K562 (cell line): Measurements from ENCODE around the gene EPHA2. TPM values are rescaled to one million over a fixed set of nuclear protein-coding genes. Genes with fewer than 3 reads are reported as not detected.

Source experiments
- BHLHE40 ChIP-seq: IDR thresholded peaks from 2 replicates; pipeline ENCODE4 v1.6.1; 2011; ENCODE audit warnings: low read length, improper control_type of control experiment
- KAT8 ChIP-seq: fragments of 450-650 bp; IDR thresholded peaks from 2 replicates; pipeline ENCODE4 v1.6.1; 2016; ENCODE audit warnings: low read depth, mild to moderate bottlenecking
- MAFF ChIP-seq: IDR thresholded peaks from 2 replicates; pipeline ENCODE4 v1.6.1; 2012; ENCODE audit warnings: low read length, improper control_type of control experiment
- RUNX1 ChIP-seq: sonication (generic); IDR thresholded peaks from 2 replicates; pipeline ENCODE4 v1.6.1; 2016; ENCODE audit warnings: antibody characterized with exemption, low read depth
- ZBTB7A ChIP-seq: IDR thresholded peaks from 2 replicates; pipeline ENCODE4 v1.6.1; 2011; ENCODE audit warnings: low read depth, mild to moderate bottlenecking, low read length, moderate library complexity, borderline replicate concordance; ENCODE audit not compliant: control insufficient read depth
- ZNF121 ChIP-seq: sonication (generic); formaldehyde crosslinking; conservative IDR thresholded peaks from 2 replicates; pipeline ENCODE4 v1.8.0; 2022; ENCODE audit warnings: missing genetic modification reagents
- ZNF41 ChIP-seq: fragments of 250-450 bp; sonication (Bioruptor Pico); conservative IDR thresholded peaks from 2 replicates; pipeline ENCODE4 v1.4.0; 2020; ENCODE audit warnings: mild to moderate bottlenecking
- polyA plus RNA-seq, 8 experiments: library from polyadenylated mRNA; depleted of rRNA in 4 of 8; stranded (reverse) in 5 of 8; unstranded in 3 of 8; fragments of >200 nt; fragmentation: Nextera tagmentation in 2 of 8; fragmentation: Illumina TruSeq in 1 of 8; extraction: Ambion mirVana in 2 of 8; extraction: Trizol in 1 of 8; gene quantifications; 2 replicates each; pipeline versions ENCODE4 v1.2.1 to v1.2.3, GENCODE V29; 2011 to 2014; ENCODE audit warnings: inconsistent platforms in 1 of 8, missing spikeins in 1 of 8
- total RNA-seq, 7 experiments: library from RNA; depleted of rRNA in 6 of 7; stranded (reverse); fragments of >200 nt in 6 of 7; fragmentation: Illumina TruSeq in 2 of 7; extraction: Trizol in 2 of 7; gene quantifications; 2 replicates each; pipeline versions ENCODE4 v1.2.1 to v1.2.3, GENCODE V29; 2011 to 2021; ENCODE audit warnings: low replicate concordance in 1 of 7
- TF ChIP-seq, protein P1 (sequence below), 2 experiments: fragments of 450-650 bp in 1 of 2; sonication (generic) in 1 of 2; formaldehyde crosslinking in 1 of 2; IDR thresholded peaks in 1 of 2; conservative IDR thresholded peaks in 1 of 2; 2 replicates each; pipeline versions ENCODE4 v1.6.1 to v1.8.1; 2016 to 2023; ENCODE audit warnings: mild to moderate bottlenecking in 2 of 2, moderate library complexity in 2 of 2, inconsistent platforms in 1 of 2, missing genetic modification reagents in 1 of 2
- TF ChIP-seq, protein P2 (sequence below), 3 experiments: IDR thresholded peaks in 2 of 3; conservative IDR thresholded peaks in 1 of 3; 2 replicates each; pipeline ENCODE4 v1.5.1; 2011 to 2012; ENCODE audit warnings: low read length in 3 of 3, mild to moderate bottlenecking in 3 of 3, control low read depth in 2 of 3, improper control_type of control experiment in 1 of 3, inconsistent platforms in 1 of 3, low read depth in 1 of 3, mixed read lengths in 1 of 3, moderate library complexity in 1 of 3; ENCODE audit not compliant: insufficient read depth in 2 of 3
- TF ChIP-seq, protein P3 (sequence below): fragments of 450-650 bp; conservative IDR thresholded peaks from 2 replicates; pipeline ENCODE4 v1.6.1; 2016; ENCODE audit warnings: missing genetic modification characterization, low read depth, mild to moderate bottlenecking, control low read depth, missing compliant biosample characterization
- TF ChIP-seq, protein P4 (sequence below): fragments of 450-650 bp; formaldehyde crosslinking; IDR thresholded peaks from 2 replicates; pipeline ENCODE4 v1.4.0; 2020; ENCODE audit warnings: mild to moderate bottlenecking, mixed read lengths
- TF ChIP-seq, protein P5 (sequence below): sonication (generic); formaldehyde crosslinking; IDR thresholded peaks from 2 replicates; pipeline ENCODE4 v1.8.1; 2022; ENCODE audit warnings: missing genetic modification reagents
- TF ChIP-seq, protein P6 (sequence below): fragments of 450-650 bp; IDR thresholded peaks from 2 replicates; pipeline ENCODE4 v1.6.1; 2017; ENCODE audit warnings: antibody characterized with exemption, mild to moderate bottlenecking

The EPHA2 gene
- total and polyA plus RNA-seq, 9 of the 15 experiments (the other 6 are each of a cell fraction or from before 2014, with no cell fraction given) = 0.04 to 0.40 (median 0.07) TPM; not detected in 4

DNA sequence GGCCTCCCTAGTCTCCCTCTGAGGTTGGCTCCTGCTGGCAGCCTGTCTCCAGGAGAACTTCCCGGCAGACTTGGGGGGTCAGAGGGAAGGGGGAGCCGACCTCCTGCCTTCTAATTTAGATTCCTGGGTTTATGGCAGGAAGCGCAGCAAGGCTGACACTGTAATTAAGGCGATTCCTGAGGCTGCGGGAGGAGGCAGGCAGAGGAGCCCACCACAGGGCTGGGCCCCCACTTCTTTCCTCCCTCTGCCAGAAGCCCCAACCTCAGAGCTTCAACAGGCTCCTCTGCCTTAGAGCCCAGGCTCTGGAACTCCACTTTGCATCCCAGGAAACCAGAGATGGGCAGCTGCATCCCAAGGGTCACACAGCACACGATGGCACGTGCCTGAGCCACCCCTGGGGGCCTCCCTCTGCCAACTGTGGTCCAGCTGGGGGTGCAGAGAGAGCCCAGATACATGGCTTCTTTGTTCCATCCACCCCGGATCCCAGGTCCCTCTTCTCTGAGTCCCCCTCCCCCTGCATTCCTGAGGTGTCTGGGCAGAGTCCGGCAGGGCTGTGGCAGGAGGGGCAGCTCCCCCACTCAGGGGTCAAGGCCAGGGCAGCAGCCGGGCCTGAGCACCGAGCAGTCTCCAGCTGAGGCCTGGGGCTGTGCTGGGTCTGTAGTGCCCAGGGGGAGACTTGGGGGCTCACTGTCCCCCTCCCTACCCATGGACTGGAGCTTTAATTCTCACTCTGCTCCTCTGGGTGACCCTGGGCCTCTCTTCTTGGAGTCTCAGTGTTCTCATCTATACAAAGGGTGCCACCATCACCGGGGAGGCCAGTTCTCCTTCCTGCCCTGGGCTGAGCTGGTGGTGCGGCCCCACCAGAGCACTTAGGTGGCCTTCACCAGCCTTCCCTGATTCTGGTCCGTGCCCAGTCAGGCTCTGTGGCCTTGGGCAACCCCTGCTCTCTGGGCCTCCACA, 43.0 kb downstream of the EPHA2 start (continued):
- no peak for TF ChIP-seq KAT8
- TF ChIP-seq, protein P1, sequence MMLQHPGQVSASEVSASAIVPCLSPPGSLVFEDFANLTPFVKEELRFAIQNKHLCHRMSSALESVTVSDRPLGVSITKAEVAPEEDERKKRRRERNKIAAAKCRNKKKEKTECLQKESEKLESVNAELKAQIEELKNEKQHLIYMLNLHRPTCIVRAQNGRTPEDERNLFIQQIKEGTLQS (IDR thresholded peaks at IDR 0.05) = no peak
- TF ChIP-seq, protein P1 (CRISPR knock-in tag; conservative IDR thresholded peaks at IDR 0.05) = no peak
- TF ChIP-seq, protein P2, sequence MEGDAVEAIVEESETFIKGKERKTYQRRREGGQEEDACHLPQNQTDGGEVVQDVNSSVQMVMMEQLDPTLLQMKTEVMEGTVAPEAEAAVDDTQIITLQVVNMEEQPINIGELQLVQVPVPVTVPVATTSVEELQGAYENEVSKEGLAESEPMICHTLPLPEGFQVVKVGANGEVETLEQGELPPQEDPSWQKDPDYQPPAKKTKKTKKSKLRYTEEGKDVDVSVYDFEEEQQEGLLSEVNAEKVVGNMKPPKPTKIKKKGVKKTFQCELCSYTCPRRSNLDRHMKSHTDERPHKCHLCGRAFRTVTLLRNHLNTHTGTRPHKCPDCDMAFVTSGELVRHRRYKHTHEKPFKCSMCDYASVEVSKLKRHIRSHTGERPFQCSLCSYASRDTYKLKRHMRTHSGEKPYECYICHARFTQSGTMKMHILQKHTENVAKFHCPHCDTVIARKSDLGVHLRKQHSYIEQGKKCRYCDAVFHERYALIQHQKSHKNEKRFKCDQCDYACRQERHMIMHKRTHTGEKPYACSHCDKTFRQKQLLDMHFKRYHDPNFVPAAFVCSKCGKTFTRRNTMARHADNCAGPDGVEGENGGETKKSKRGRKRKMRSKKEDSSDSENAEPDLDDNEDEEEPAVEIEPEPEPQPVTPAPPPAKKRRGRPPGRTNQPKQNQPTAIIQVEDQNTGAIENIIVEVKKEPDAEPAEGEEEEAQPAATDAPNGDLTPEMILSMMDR (IDR thresholded peaks at IDR 0.05 in 2 of 3, conservative IDR thresholded peaks at IDR 0.05 in 1 of 3; ENCODE audit: insufficient read depth in 2 of 3, low read depth in 1 of 3, low read length in 3 of 3) = no peak
- TF ChIP-seq, protein P3, sequence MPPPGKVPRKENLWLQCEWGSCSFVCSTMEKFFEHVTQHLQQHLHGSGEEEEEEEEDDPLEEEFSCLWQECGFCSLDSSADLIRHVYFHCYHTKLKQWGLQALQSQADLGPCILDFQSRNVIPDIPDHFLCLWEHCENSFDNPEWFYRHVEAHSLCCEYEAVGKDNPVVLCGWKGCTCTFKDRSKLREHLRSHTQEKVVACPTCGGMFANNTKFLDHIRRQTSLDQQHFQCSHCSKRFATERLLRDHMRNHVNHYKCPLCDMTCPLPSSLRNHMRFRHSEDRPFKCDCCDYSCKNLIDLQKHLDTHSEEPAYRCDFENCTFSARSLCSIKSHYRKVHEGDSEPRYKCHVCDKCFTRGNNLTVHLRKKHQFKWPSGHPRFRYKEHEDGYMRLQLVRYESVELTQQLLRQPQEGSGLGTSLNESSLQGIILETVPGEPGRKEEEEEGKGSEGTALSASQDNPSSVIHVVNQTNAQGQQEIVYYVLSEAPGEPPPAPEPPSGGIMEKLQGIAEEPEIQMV = no peak
- TF ChIP-seq ZNF121 = no peak; the same call in 1 of the 2 replicates
- TF ChIP-seq, protein P4, sequence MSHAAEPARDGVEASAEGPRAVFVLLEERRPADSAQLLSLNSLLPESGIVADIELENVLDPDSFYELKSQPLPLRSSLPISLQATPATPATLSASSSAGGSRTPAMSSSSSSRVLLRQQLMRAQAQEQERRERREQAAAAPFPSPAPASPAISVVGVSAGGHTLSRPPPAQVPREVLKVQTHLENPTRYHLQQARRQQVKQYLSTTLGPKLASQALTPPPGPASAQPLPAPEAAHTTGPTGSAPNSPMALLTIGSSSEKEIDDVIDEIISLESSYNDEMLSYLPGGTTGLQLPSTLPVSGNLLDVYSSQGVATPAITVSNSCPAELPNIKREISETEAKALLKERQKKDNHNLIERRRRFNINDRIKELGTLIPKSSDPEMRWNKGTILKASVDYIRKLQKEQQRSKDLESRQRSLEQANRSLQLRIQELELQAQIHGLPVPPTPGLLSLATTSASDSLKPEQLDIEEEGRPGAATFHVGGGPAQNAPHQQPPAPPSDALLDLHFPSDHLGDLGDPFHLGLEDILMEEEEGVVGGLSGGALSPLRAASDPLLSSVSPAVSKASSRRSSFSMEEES (CRISPR knock-in tag) = no peak
- 0 out of 2 replicates have a peak, but pooled peaks have one; percentile 12 for TF ChIP-seq BHLHE40
- TF ChIP-seq, protein P5, sequence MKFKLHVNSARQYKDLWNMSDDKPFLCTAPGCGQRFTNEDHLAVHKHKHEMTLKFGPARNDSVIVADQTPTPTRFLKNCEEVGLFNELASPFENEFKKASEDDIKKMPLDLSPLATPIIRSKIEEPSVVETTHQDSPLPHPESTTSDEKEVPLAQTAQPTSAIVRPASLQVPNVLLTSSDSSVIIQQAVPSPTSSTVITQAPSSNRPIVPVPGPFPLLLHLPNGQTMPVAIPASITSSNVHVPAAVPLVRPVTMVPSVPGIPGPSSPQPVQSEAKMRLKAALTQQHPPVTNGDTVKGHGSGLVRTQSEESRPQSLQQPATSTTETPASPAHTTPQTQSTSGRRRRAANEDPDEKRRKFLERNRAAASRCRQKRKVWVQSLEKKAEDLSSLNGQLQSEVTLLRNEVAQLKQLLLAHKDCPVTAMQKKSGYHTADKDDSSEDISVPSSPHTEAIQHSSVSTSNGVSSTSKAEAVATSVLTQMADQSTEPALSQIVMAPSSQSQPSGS (CRISPR knock-in tag) = no peak
- TF ChIP-seq, protein P6, sequence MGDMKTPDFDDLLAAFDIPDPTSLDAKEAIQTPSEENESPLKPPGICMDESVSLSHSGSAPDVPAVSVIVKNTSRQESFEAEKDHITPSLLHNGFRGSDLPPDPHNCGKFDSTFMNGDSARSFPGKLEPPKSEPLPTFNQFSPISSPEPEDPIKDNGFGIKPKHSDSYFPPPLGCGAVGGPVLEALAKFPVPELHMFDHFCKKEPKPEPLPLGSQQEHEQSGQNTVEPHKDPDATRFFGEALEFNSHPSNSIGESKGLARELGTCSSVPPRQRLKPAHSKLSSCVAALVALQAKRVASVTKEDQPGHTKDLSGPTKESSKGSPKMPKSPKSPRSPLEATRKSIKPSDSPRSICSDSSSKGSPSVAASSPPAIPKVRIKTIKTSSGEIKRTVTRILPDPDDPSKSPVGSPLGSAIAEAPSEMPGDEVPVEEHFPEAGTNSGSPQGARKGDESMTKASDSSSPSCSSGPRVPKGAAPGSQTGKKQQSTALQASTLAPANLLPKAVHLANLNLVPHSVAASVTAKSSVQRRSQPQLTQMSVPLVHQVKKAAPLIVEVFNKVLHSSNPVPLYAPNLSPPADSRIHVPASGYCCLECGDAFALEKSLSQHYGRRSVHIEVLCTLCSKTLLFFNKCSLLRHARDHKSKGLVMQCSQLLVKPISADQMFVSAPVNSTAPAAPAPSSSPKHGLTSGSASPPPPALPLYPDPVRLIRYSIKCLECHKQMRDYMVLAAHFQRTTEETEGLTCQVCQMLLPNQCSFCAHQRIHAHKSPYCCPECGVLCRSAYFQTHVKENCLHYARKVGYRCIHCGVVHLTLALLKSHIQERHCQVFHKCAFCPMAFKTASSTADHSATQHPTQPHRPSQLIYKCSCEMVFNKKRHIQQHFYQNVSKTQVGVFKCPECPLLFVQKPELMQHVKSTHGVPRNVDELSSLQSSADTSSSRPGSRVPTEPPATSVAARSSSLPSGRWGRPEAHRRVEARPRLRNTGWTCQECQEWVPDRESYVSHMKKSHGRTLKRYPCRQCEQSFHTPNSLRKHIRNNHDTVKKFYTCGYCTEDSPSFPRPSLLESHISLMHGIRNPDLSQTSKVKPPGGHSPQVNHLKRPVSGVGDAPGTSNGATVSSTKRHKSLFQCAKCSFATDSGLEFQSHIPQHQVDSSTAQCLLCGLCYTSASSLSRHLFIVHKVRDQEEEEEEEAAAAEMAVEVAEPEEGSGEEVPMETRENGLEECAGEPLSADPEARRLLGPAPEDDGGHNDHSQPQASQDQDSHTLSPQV = no peak
- no peak for TF ChIP-seq MAFF
- TF ChIP-seq ZNF41 (CRISPR knock-in tag) = no peak
- 0 out of 2 replicates have a peak, but pooled peaks have one; percentile 25 for TF ChIP-seq ZBTB7A
- TF ChIP-seq RUNX1 = no peak
